ENCODE data around the gene ATP2B2.

DNA sequence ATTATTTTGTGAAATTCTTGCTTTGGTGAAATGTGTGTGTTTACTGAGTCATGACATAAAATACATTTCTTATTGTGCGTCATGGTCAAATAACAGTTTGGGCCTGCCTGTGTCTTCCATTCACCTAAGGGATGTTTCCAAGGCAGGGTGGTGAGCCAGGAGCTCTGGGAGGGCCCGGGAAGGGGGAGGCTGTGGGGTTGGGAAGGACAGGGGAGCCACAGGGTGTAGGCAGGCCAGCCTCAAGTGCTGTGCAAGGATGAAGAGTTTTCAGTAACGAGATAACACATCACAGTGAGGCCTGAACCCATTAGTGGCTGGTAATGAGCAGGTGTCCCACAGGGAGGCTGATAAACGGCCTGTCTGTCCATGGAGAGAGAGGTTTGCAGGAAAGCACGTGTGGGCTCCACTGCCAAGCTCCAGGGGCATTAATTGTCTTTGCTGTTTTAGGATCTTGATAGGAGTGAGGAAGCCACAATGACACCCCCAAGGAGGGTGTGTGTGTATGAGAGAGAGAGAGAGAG is 148.9 kb downstream of the ATP2B2 start:
- TF ChIP-seq POLR2A (IDR thresholded peaks at IDR 0.05), result no peak
- TF ChIP-seq, protein P1, sequence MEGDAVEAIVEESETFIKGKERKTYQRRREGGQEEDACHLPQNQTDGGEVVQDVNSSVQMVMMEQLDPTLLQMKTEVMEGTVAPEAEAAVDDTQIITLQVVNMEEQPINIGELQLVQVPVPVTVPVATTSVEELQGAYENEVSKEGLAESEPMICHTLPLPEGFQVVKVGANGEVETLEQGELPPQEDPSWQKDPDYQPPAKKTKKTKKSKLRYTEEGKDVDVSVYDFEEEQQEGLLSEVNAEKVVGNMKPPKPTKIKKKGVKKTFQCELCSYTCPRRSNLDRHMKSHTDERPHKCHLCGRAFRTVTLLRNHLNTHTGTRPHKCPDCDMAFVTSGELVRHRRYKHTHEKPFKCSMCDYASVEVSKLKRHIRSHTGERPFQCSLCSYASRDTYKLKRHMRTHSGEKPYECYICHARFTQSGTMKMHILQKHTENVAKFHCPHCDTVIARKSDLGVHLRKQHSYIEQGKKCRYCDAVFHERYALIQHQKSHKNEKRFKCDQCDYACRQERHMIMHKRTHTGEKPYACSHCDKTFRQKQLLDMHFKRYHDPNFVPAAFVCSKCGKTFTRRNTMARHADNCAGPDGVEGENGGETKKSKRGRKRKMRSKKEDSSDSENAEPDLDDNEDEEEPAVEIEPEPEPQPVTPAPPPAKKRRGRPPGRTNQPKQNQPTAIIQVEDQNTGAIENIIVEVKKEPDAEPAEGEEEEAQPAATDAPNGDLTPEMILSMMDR (IDR thresholded peaks at IDR 0.05), result no peak

All from right lobe of liver (tissue), 4 donors.